ENCODE measurements around the gene SLC37A2. TPM values are rescaled to one million over a fixed set of nuclear protein-coding genes. Genes with fewer than 3 reads are reported as not detected.

The SLC37A2 gene
- total RNA-seq, 2 experiments from 2014 or later, result 0.60 to 0.73 TPM

DNA sequence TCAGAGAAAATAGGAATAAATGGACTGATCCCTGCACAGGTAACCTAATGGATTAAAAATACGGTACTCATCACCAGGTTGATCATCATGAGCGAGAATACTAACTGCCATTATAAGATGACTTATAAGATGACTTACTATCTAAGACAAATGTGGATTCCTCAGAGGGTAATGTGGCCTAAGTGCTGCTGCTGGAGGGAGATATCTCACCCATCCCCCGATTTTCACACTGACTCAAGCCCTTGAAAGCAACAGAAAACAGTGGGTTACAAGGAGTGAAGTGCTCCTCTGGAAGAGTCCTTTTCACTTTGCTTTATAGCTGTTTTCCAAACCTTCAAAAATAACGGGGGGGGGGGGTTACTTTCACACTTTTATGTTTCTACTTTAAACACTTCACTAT lies 47.4 kb downstream of the SLC37A2 start:
- POLR2A ChIA-PET, result no interaction called here
- Mint-ChIP-seq H3K27ac (peak overlapping the region; percentile 99), H3K9me3 (peaks cover 6% of the 10 kb centered on the region), H3K4me3 (peak overlapping the region; percentile 98), H3K4me1 (peaks cover 28% of the 10 kb centered on the region), H3K36me3 (ENCODE audit: low read depth) (peaks cover 16% of the 10 kb centered on the region), H3K27me3 (peaks cover under 1% of the 10 kb centered on the region)
- CTCF ChIA-PET, result interaction anchor here (0.6 to 1.4 kb wide), 2 partner anchors 8 to 1379 kb away, joined by 3 to 6 read pairs; no protein-coding TSS in a partner anchor
- no peak for DNase-seq

DNA sequence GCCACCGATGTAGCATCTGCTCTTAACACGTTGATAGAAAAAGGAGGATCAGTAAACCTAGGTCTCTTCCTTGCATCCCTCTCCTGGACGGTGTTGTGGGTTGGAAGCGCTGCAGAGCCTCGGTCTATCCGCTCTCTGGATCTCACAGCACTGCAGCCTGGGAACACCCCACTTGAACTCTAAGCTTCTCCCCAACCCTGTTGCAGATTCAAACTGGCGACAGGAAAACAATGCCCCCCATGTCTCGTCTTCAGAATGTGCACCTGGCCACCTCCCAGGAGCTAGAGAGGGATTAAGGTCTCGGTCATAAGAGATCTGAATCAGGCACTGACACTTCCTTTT lies 47.9 kb downstream of the SLC37A2 start:
- Mint-ChIP-seq H3K4me1 (peaks cover 24% of the 10 kb centered on the region), H3K27ac (peak overlapping the region; percentile 99), H3K27me3 (peaks cover 2% of the 10 kb centered on the region), H3K4me3 (peak overlapping the region; percentile 98), H3K36me3 (ENCODE audit: low read depth) (peaks cover 14% of the 10 kb centered on the region), H3K9me3 (peaks cover 6% of the 10 kb centered on the region)
- CTCF ChIA-PET, result interaction anchor here (1.4 to 3.1 kb wide), 3 partner anchors 8 to 31 kb away, joined by 3 to 21 read pairs (median 9); no protein-coding TSS in a partner anchor
- POLR2A ChIA-PET, result no interaction called here
- DNase-seq, result peak; percentile 13

DNA sequence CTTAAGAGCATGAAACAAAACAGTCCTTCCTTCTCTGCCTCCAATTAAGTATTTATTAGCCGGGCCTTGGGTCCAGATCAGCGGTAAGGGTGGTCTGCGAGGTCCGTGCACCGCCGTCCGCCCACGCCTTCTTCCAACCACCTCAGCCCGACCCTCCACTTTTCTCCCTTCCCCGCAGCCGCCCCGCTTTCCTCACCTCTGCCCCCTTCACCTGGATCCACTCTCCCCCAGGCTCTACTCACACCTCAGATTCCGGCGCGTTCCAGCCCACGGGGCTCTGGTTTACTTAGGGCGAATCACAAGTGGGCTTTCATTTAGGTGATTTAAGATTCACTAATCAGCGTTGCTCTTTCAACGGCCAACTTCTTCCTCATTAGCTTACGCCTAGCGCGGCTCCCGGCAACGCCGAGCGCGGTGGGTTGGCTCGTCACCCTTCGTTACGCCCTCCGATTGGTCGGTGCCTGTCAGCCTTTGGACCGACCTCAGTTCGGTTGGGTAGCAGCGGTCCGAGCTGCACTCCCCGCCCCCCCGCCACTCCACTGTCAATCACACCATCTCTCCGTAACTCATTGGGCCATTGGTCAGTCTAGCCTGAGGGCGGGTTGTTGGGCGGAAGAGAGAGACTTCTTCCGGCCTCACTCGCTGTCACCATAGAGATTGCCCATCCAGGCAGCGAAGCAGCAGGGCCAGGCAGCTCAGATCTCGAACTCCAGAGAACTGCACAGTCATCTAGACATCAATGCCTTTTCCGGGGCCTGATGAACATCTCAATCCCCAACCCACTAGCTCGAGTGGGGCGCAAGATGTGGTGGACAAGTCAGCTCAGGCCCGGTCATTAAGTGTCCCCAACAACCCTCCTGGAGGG lies 48.5 kb downstream of the SLC37A2 start, which contains the start of gene TMEM218:
TMEM218 (minus strand) TSS at position 284 of the 865 bp plus-strand sequence. CDS start 9,385 bp downstream, outside the sequence.
- Mint-ChIP-seq H3K4me3 (peak within 1 kb of the TSS; percentile 98), H3K9me3 (peaks cover 6% of the 10 kb centered on the region), H3K36me3 (ENCODE audit: low read depth) (peaks cover 11% of the 10 kb centered on the region), H3K4me1 (peaks cover 21% of the 10 kb centered on the region), H3K27ac (peak within 1 kb of the TSS; percentile 99), H3K27me3 (peaks cover 3% of the 10 kb centered on the region)
- peak; percentile 98 for DNase-seq
- ChIA-PET CTCF (interaction anchor here (0.7 to 3.1 kb wide), 10 partner anchors 9 to 158 kb away, joined by 3 to 21 read pairs (median 3); partner anchors contain the start of gene CCDC15), POLR2A (no interaction called here)

DNA sequence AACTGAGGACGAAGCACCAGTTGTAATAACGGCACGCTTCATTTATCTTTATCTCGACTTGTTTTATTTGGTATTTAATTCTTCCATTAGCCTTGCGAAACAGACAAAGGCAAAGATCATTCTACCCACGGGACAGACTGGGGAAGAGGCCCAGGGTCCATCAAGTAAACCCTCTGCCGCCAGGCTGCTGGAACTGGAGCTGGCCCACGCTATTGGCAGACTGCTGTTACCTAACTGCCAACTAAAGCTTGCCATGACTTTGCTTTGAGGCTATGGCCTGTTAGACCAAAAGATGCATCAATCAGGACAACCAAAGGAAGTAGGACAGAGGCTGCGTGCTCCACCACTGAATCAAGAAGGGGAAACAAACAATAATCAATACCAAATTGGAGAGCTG lies 49.1 kb downstream of the SLC37A2 start:
- CTCF ChIA-PET, result interaction anchor here (0.7 to 3.1 kb wide), 10 partner anchors 12 to 158 kb away, joined by 3 to 21 read pairs (median 4); partner anchors contain the start of gene CCDC15
- H3K9me3 Mint-ChIP-seq, result peaks cover 6% of the 10 kb centered on the region
- peaks cover 21% of the 10 kb centered on the region for H3K4me1 Mint-ChIP-seq
- peak overlapping the region; percentile 99 for H3K27ac Mint-ChIP-seq
- POLR2A ChIA-PET, result no interaction called here
- peaks cover 7% of the 10 kb centered on the region for H3K36me3 Mint-ChIP-seq (ENCODE audit: low read depth)
- H3K27me3 Mint-ChIP-seq, result peaks cover 8% of the 10 kb centered on the region
- no peak for DNase-seq
- peak overlapping the region; percentile 98 for H3K4me3 Mint-ChIP-seq

DNA sequence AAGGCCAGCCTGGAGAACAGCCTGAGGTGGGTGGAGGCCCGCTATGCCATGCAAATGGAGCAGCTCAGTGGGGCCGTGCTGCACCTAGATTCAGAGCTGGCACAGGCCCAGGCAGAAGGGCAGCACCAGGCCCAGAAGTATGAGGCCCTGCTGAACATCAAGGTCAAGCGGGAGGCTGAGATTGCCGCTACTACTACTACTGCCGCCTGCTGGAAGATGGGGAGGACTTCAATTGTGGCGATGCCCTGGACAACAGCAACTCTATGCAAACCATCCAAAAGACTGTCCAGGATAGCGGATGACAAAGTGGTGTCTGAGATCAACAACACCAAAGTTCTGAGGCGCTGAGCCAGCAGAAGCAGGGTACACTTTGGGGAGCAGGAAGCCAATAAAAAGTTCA lies 51.4 kb downstream of the SLC37A2 start:
- Mint-ChIP-seq H3K36me3 (ENCODE audit: low read depth) (peaks cover 6% of the 10 kb centered on the region), H3K27me3 (peaks cover 17% of the 10 kb centered on the region), H3K4me3 (no peak overlapping the region), H3K4me1 (peaks cover 21% of the 10 kb centered on the region), H3K27ac (no peak overlapping the region), H3K9me3 (peaks cover 6% of the 10 kb centered on the region)
- ChIA-PET CTCF (interaction anchor here (1.2 kb wide), 1 partner anchor 26 kb away, joined by 3 read pairs; no protein-coding TSS in a partner anchor), POLR2A (no interaction called here)
- no peak for DNase-seq

DNA sequence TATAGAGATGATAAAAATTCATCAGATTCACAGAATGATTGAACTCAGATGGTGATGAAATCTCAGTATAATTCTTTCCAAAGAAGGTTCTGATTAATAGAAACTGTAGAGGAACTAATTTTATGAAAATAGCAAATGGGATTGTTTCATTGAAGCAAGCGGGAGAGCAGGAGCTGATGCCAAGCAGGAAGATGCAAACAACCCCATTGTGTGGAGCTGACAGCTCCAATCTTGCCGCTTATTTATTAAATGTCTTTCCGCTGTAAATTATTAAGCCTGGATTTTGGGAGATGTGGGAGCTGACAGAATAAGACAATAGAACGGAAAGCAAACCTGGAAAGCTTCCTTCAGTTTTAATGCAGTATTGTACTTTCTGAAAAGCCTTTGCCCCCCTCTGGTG lies 54.3 kb downstream of the SLC37A2 start:
- Mint-ChIP-seq H3K27me3 (peaks cover 21% of the 10 kb centered on the region), H3K36me3 (ENCODE audit: low read depth) (peaks cover under 1% of the 10 kb centered on the region), H3K27ac (no peak overlapping the region), H3K4me3 (no peak overlapping the region), H3K4me1 (peaks cover under 1% of the 10 kb centered on the region), H3K9me3 (peaks cover 1% of the 10 kb centered on the region)
- CTCF ChIA-PET, result no interaction called here
- POLR2A ChIA-PET, result no interaction called here
- no peak for DNase-seq

DNA sequence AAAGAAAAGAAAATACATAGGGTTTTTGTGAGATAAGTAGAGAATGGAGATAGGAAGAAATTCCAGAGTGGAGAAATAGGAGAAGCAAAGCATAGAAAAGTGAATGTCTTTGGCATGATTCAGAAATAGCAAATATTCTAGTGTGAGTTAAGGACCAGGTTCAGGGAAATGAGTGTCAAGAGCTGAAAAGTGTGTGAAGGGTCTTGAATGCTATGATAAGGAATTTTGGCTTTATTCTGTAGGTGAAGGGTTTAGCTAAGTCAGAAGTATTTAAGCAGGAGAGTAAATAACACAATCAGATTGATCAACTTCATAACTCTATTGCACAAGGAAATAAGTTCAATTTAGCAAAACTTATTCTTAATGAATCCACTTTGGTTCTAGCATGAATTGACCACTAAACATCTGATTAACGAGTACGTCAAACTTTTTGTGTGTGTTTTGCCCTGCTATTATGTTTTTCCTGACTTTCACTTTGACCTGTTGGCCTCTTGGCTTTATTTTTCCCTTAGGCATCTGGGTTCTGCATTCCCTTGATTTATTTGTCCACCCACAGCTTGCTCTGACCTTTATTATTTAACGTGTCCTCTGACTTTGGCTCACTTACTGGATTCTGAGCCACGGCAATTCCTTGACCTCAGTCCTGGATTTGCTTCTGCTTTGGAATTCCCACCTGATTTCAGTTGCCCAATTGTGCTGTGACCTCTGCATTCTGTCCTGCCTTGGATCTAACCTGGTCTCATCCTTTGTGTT lies 60.3 kb downstream of the SLC37A2 start:
- H3K9me3 Mint-ChIP-seq, result no peaks in the 10 kb centered on the region
- H3K27ac Mint-ChIP-seq, result no peak overlapping the region
- no peaks in the 10 kb centered on the region for H3K36me3 Mint-ChIP-seq (ENCODE audit: low read depth)
- ChIA-PET POLR2A (no interaction called here), CTCF (interaction anchor here (0.7 to 3.1 kb wide), 8 partner anchors 11 to 479 kb away, joined by 3 to 21 read pairs (median 4); partner anchors contain the start of genes CCDC15 and TMEM218)
- peaks cover 29% of the 10 kb centered on the region for H3K27me3 Mint-ChIP-seq
- no peak overlapping the region for H3K4me3 Mint-ChIP-seq
- DNase-seq, result no peak
- peaks cover 7% of the 10 kb centered on the region for H3K4me1 Mint-ChIP-seq

DNA sequence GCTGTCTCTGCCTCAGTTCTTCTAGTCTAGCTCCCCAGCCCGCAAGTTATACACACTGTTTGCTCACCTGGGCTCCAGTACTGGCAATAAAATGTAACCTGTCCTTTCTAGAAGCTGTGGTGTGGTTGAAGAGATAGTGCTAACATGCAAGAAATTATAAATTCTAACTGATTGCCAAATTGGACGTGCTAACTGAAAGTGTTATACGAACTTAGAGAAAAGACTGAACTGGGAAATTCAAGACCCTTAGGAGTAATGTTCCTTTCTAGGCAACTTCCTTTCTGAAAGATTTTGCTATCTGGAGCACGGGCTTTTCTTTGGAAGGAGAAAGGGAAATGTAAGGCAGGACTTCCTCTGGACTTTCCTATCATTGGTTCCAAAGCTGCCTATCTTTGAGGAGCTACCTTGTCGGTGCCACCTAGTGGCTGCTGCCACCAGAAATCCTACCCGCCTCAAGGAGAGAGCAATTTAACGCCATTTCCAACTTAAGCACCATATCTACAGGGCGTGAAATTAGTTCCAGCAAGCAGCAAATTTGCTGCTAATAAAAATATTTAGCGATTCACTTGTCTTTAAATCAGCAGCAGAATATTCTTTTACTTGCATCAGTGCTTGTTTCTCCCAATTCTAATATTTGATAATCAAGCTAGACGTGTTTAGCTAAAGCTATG lies 61.0 kb downstream of the SLC37A2 start:
- Mint-ChIP-seq H3K27ac (no peak overlapping the region), H3K9me3 (no peaks in the 10 kb centered on the region), H3K36me3 (ENCODE audit: low read depth) (no peaks in the 10 kb centered on the region), H3K27me3 (peaks cover 27% of the 10 kb centered on the region), H3K4me3 (no peak overlapping the region), H3K4me1 (peaks cover 7% of the 10 kb centered on the region)
- DNase-seq, result peak; percentile 47
- ChIA-PET CTCF (interaction anchor here (1.0 to 3.1 kb wide), 7 partner anchors 12 to 479 kb away, joined by 3 to 21 read pairs (median 5); partner anchors contain the start of genes CCDC15 and TMEM218), POLR2A (no interaction called here)

DNA sequence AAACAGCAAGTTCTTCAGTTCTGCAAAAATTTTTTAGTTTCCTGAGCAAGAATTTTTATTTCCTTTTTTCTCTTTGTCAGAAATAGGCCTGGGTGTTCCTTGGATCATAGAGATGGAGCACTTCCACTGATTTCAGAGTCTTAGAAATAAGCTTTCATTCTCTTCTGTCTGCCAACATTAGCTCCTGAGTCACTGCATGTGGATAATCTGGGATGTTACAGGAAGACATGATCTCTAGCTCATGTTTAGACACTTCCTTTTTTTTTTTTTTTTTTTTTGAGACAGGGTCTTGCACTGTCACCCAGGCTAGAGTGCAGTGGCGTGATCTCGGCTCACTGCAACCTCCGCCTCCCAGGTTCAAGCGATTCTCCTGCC lies 61.5 kb downstream of the SLC37A2 start:
- no peaks in the 10 kb centered on the region for H3K9me3 Mint-ChIP-seq
- CTCF ChIA-PET, result interaction anchor here (1.0 to 3.1 kb wide), 7 partner anchors 12 to 480 kb away, joined by 3 to 21 read pairs (median 5); partner anchors contain the start of genes CCDC15 and TMEM218
- DNase-seq, result no peak
- H3K27me3 Mint-ChIP-seq, result peaks cover 31% of the 10 kb centered on the region
- no peaks in the 10 kb centered on the region for H3K36me3 Mint-ChIP-seq (ENCODE audit: low read depth)
- POLR2A ChIA-PET, result no interaction called here
- no peak overlapping the region for H3K27ac Mint-ChIP-seq
- peaks cover 7% of the 10 kb centered on the region for H3K4me1 Mint-ChIP-seq
- no peak overlapping the region for H3K4me3 Mint-ChIP-seq

DNA sequence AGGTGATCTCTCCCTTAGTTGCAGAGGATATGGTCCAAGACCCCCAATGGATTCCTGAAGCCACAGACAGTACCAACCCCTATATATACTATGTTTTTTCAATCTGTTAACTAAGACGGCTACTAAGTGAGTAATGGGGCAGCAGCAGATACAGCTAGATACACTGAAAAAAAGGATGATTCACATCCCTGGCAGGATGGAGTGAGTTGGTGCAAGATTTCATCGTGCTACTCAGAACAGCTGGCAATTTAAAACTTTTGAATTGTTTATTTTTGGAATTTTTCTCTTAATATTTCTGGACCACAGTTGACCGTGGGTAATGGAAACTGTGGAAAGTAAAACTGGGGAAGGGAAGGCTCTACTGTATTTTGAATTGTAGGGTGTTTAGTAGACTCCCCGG lies 65.3 kb downstream of the SLC37A2 start:
- H3K4me3 Mint-ChIP-seq, result no peak overlapping the region
- H3K36me3 Mint-ChIP-seq (ENCODE audit: low read depth), result no peaks in the 10 kb centered on the region
- H3K27ac Mint-ChIP-seq, result no peak overlapping the region
- ChIA-PET CTCF (no interaction called here), POLR2A (no interaction called here)
- peaks cover 7% of the 10 kb centered on the region for H3K4me1 Mint-ChIP-seq
- no peaks in the 10 kb centered on the region for H3K9me3 Mint-ChIP-seq
- peaks cover 31% of the 10 kb centered on the region for H3K27me3 Mint-ChIP-seq
- no peak for DNase-seq

DNA sequence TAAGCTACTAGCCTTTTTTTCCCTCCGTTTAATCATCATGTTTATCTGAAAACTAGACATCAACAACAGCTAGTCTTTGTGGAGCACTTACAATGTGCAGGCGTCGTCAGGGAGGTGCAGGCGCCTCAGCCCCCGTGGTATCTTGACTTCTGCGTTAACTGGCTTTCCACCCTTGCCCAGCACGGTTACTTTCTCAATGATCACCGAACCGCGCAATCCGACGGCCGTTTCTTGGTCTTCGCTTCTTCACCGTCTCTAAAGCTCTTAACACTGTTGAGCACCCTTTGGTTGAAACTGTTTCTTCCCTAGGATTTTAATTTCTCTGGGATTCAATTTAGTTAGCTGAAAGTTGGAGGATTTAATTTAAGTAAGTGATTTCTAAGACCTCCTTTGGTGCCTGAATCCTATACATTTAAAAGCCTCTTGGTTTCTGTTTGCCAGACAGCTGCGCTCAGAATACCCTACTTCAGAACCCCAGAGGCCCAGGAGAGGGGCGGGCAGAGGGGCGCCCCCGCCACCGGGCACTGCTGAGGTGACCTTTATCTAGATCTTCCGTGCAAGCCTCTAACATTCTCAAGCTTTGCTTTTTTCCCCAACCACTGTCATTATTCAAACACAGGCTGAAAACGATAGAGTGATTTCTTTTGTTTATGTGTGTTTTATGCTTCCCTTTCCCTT lies 66.3 kb downstream of the SLC37A2 start:
- Mint-ChIP-seq H3K9me3 (no peaks in the 10 kb centered on the region), H3K4me1 (no peaks in the 10 kb centered on the region), H3K27me3 (peaks cover 35% of the 10 kb centered on the region), H3K27ac (no peak overlapping the region), H3K4me3 (no peak overlapping the region), H3K36me3 (ENCODE audit: low read depth) (no peaks in the 10 kb centered on the region)
- ChIA-PET POLR2A (no interaction called here), CTCF (no interaction called here)
- DNase-seq, result no peak

DNA sequence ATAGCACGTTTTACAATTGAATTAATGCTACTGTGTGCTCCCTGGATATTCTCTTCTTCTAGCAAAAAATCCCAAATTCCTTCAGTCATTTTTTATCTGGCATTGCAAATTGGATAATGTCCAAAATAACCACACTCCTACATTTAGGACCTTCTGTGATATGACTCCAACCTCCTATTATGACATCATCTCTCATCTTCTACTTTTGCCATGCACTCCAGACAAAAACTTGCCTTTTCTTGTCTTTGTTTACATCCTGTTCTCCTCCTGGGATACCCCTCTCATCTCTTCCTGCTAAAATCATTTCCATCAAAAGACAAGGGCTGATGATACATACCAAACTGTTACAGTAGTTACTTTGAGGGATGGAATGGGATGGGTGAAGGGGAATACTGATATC lies 69.0 kb downstream of the SLC37A2 start:
- DNase-seq, result no peak
- CTCF ChIA-PET, result interaction anchor here (1.2 kb wide), 1 partner anchor 9 kb away, joined by 5 read pairs; no protein-coding TSS in a partner anchor
- H3K27ac Mint-ChIP-seq, result no peak overlapping the region
- no peak overlapping the region for H3K4me3 Mint-ChIP-seq
- no peaks in the 10 kb centered on the region for H3K4me1 Mint-ChIP-seq
- H3K9me3 Mint-ChIP-seq, result no peaks in the 10 kb centered on the region
- POLR2A ChIA-PET, result no interaction called here
- peaks cover 40% of the 10 kb centered on the region for H3K27me3 Mint-ChIP-seq
- no peaks in the 10 kb centered on the region for H3K36me3 Mint-ChIP-seq (ENCODE audit: low read depth)
